Cortex of kidney (tissue), 1 donor: ENCODE data around the gene CXorf49B.

Source experiments
- DNase-seq: peaks from one replicate; lab custom pipeline; 2025; lab: John Stamatoyannopoulos, UW

The CXorf49B gene

GRCh38 chrX:71815906-71816156 lies 52.7 kb downstream of the CXorf49B start:
- DNase-seq = no peak
